H1 (cell line): ENCODE measurements around the gene PPOX. TPM values are rescaled to one million over a fixed set of nuclear protein-coding genes. Genes with fewer than 3 reads are reported as not detected.

Experiments used
- BACH1 ChIP-seq: IDR thresholded peaks from 2 replicates; pipeline ENCODE4 v1.6.1; 2012; ENCODE audit warnings: low read length, improper control_type of control experiment
- BRCA1 ChIP-seq: IDR thresholded peaks from 2 replicates; pipeline ENCODE4 v1.6.1; 2012; ENCODE audit warnings: low read depth, low read length, improper control_type of control experiment
- CHD7 ChIP-seq: fragments of 300-600 bp; sonication (generic); IDR thresholded peaks from 2 replicates; pipeline ENCODE4 v1.7.1; 2012; ENCODE audit warnings: low read length, moderate library complexity, mild to moderate bottlenecking, inconsistent platforms; ENCODE audit not compliant: insufficient replicate concordance
- EP300 ChIP-seq, 2 experiments: IDR thresholded peaks; 1 replicate in 1 of 2; 2 replicates in 1 of 2; pipeline ENCODE4 v1.6.1; 2011 to 2012; ENCODE audit warnings: low read depth in 2 of 2, low read length in 2 of 2, mild to moderate bottlenecking in 2 of 2, borderline replicate concordance in 1 of 2, inconsistent platforms in 1 of 2, moderate library complexity in 1 of 2
- HDAC6 ChIP-seq: IDR thresholded peaks from one replicate; pipeline ENCODE4 v1.7.1; 2012; ENCODE audit warnings: low read depth, mild to moderate bottlenecking, inconsistent platforms, low read length, moderate library complexity
- KDM1A ChIP-seq: fragments of 200-600, 300-600 bp; sonication (generic); IDR thresholded peaks from 2 replicates; pipeline ENCODE4 v1.7.1; 2016; ENCODE audit warnings: mild to moderate bottlenecking, low read length, borderline replicate concordance
- RAD21 ChIP-seq, 2 experiments: IDR thresholded peaks in 1 of 2; conservative IDR thresholded peaks in 1 of 2; 2 replicates each; pipeline ENCODE4 v1.6.1; 2011; ENCODE audit warnings: low read depth in 2 of 2, low read length in 2 of 2, improper control_type of control experiment in 1 of 2, inconsistent platforms in 1 of 2, mild to moderate bottlenecking in 1 of 2, moderate library complexity in 1 of 2
- SUZ12 ChIP-seq: fragments of 200-600 bp; sonication (generic); IDR thresholded peaks from 2 replicates; pipeline ENCODE4 v1.6.1; 2012; ENCODE audit warnings: mild to moderate bottlenecking, inconsistent platforms, low read length, moderate library complexity, mixed read lengths
- ZNF274 ChIP-seq: IDR thresholded peaks from 2 replicates; pipeline ENCODE4 v1.7.0; 2012; ENCODE audit warnings: low read length, borderline replicate concordance; ENCODE audit errors: extremely low read depth
- polyA plus RNA-seq, 7 experiments: library from polyadenylated mRNA; depleted of rRNA in 3 of 7; stranded (reverse) in 5 of 7; unstranded in 2 of 7; fragments of >200 nt in 5 of 7; fragments of 200-250 nt in 2 of 7; gene quantifications; 1 replicate in 5 of 7; 2 replicates in 1 of 7; 4 replicates in 1 of 7; pipeline versions ENCODE4 v1.2.1 to v1.2.3, GENCODE V29; 2011 to 2013; ENCODE audit warnings: missing spikeins in 2 of 7, mixed read lengths in 2 of 7
- total RNA-seq: library from RNA; stranded (reverse); fragmentation: NEBNext Ultra II Directional; extraction: Animal tissue kit (Norgen Biotek cat#: 25700); gene quantifications from 2 replicates; pipeline ENCODE4 v1.2.1, GENCODE V29; 2021

Gene PPOX
- total and polyA plus RNA-seq, 2 of the 8 experiments (the other 6 are each of a cell fraction or from before 2014, with no cell fraction given): 39.4 to 40.4 TPM

GRCh38 chr1:161159087-161159912 is 6.9 kb upstream of the PPOX start, which contains the start of gene USP21 (continued):
- TF ChIP-seq CHD7: no peak
- no peak for TF ChIP-seq EP300 (IDR thresholded peaks at IDR 0.05; ENCODE audit: borderline replicate concordance in 1 of 2, low read depth in 2 of 2, low read length in 2 of 2)
- no peak for TF ChIP-seq SUZ12
- no peak for TF ChIP-seq RAD21 (IDR thresholded peaks at IDR 0.05 in 1 of 2, conservative IDR thresholded peaks at IDR 0.05 in 1 of 2; ENCODE audit: low read depth in 2 of 2, low read length in 2 of 2)
- no peak for TF ChIP-seq HDAC6
- TF ChIP-seq BACH1: no peak
- TF ChIP-seq KDM1A: no peak
- TF ChIP-seq ZNF274: no peak
- TF ChIP-seq BRCA1: no peak
